ENCODE data around the gene CBLL1. TPM values are rescaled to one million over a fixed set of nuclear protein-coding genes. Genes with fewer than 3 reads are reported as not detected.

CBLL1 gene
- total RNA-seq, 8 experiments from 2014 or later, result 18.3 to 27.6 (median 24.5) TPM

GRCh38 chr7:107712896-107713295, 31.0 kb upstream of the CBLL1 start:
- 71 to 100% (median 86%) methylated on average over 1 of the region's 1 CpG; no CpG with 5 or more reads in 2 of the 10 experiments for WGBS, 10 experiments
- no peaks in the 10 kb centered on the region for H3K4me1 ChIP-seq (replicated peaks in 1 of 2)
- ATAC-seq (replicated peaks in 6 of 8), result peak in 2 of 8 experiments; percentile 35 to 65
- in situ Hi-C loops (cut with MboI; ENCODE audit: low pct_unique_long_range_greater_than_20kb in 2 of 9, low sequenced_read_pairs in 9 of 9, unreplicated experiment in 9 of 9), result loop anchor here in 1 of 9 experiments (25.0 kb wide), 1 partner anchor 526 kb away; no protein-coding TSS in a partner anchor
- H3K27ac ChIP-seq, result no peak overlapping the region
- no peak overlapping the region for H3K4me3 ChIP-seq

GRCh38 chr7:107715531-107715930, 28.4 kb upstream of the CBLL1 start:
- Histone ChIP-seq H3K4me1 (replicated peaks in 1 of 2) (no peaks in the 10 kb centered on the region), H3K4me3 (no peak overlapping the region), H3K27ac (no peak overlapping the region)
- in situ Hi-C loops (cut with MboI; ENCODE audit: low pct_unique_long_range_greater_than_20kb in 2 of 9, low sequenced_read_pairs in 9 of 9, unreplicated experiment in 9 of 9), result loop anchor here in 1 of 9 experiments (25.0 kb wide), 1 partner anchor 528 kb away; no protein-coding TSS in a partner anchor
- 60 to 100% (median 86%) methylated on average over 2 to 6 of the region's 6 CpGs; no CpG with 5 or more reads in 1 of the 10 experiments for WGBS, 10 experiments
- no peak for ATAC-seq (replicated peaks in 6 of 8)

- no peak for ATAC-seq (replicated peaks in 6 of 8)
- WGBS, 10 experiments, result 70 to 100% (median 82%) methylated on average over 2 to 4 of the region's 4 CpGs
- Histone ChIP-seq H3K4me1 (replicated peaks in 1 of 2) (no peaks in the 10 kb centered on the region), H3K27ac (no peak overlapping the region), H3K4me3 (no peak overlapping the region)
- in situ Hi-C loops (cut with MboI; ENCODE audit: low pct_unique_long_range_greater_than_20kb in 2 of 9, low sequenced_read_pairs in 9 of 9, unreplicated experiment in 9 of 9), result loop anchor here in 1 of 9 experiments (25.0 kb wide), 1 partner anchor 531 kb away; no protein-coding TSS in a partner anchor
These were observed 25.3 kb upstream of the CBLL1 start for GRCh38 chr7:107718456-107719193.

- ATAC-seq (replicated peaks in 6 of 8), result no peak
- in situ Hi-C loops (cut with MboI; ENCODE audit: low pct_unique_long_range_greater_than_20kb in 2 of 9, low sequenced_read_pairs in 9 of 9, unreplicated experiment in 9 of 9), result loop anchor here in 3 of 9 experiments (10.0 to 25.0 kb wide), 4 partner anchors 136 to 926 kb away; partner anchors contain the start of gene BCAP29 (in 1 of the 3)
- Histone ChIP-seq H3K4me3 (no peak overlapping the region), H3K27ac (no peak overlapping the region), H3K4me1 (replicated peaks in 1 of 2) (no peaks in the 10 kb centered on the region)
- WGBS, 10 experiments, result 20 to 83% (median 56%) methylated on average over 1 of the region's 1 CpG; no CpG with 5 or more reads in 3 of the 10 experiments
These were observed 22.7 kb upstream of the CBLL1 start for GRCh38 chr7:107721286-107721685.

GRCh38 chr7:107723255-107723654, 20.7 kb upstream of the CBLL1 start:
- Histone ChIP-seq H3K27ac (no peak overlapping the region), H3K4me3 (no peak overlapping the region), H3K4me1 (replicated peaks in 1 of 2) (no peaks in the 10 kb centered on the region)
- no peak for ATAC-seq (replicated peaks in 6 of 8)
- WGBS, 10 experiments, result 75 to 100% (median 92%) methylated on average over 1 to 2 of the region's 2 CpGs; no CpG with 5 or more reads in 3 of the 10 experiments
- in situ Hi-C loops (cut with MboI; ENCODE audit: low pct_unique_long_range_greater_than_20kb in 2 of 9, low sequenced_read_pairs in 9 of 9, unreplicated experiment in 9 of 9), result loop anchor here in 3 of 9 experiments (10.0 to 25.0 kb wide), 4 partner anchors 138 to 928 kb away; partner anchors contain the start of gene BCAP29 (in 1 of the 3)

GRCh38 chr7:107725138-107725740, 18.7 kb upstream of the CBLL1 start:
- Histone ChIP-seq H3K4me1 (replicated peaks in 1 of 2) (no peaks in the 10 kb centered on the region), H3K4me3 (no peak overlapping the region), H3K27ac (no peak overlapping the region)
- 0 to 80% (median 26%) methylated on average over 1 to 4 of the region's 4 CpGs for WGBS, 10 experiments
- in situ Hi-C loops (cut with MboI; ENCODE audit: low pct_unique_long_range_greater_than_20kb in 2 of 9, low sequenced_read_pairs in 9 of 9, unreplicated experiment in 9 of 9), result loop anchor here in 4 of 9 experiments (10.0 to 25.0 kb wide), 5 partner anchors 137 to 930 kb away; partner anchors contain the start of genes GPR22 (in 2 of the 4) and BCAP29 (in 1 of the 4)
- ATAC-seq (replicated peaks in 6 of 8), result peak in 1 of 8 experiments; percentile 43

- H3K27ac ChIP-seq, result no peak overlapping the region
- in situ Hi-C loops (cut with MboI; ENCODE audit: low pct_unique_long_range_greater_than_20kb in 2 of 9, low sequenced_read_pairs in 9 of 9, unreplicated experiment in 9 of 9), result loop anchor here in 4 of 9 experiments (10.0 to 25.0 kb wide), 5 partner anchors 136 to 932 kb away; partner anchors contain the start of genes GPR22 (in 2 of the 4) and BCAP29 (in 1 of the 4)
- no peaks in the 10 kb centered on the region for H3K4me1 ChIP-seq (replicated peaks in 1 of 2)
- WGBS, 10 experiments, result 30 to 100% (median 68%) methylated on average over 1 to 3 of the region's 3 CpGs; no CpG with 5 or more reads in 2 of the 10 experiments
- no peak overlapping the region for H3K4me3 ChIP-seq
- no peak for ATAC-seq (replicated peaks in 6 of 8)
These were observed 17.4 kb upstream of the CBLL1 start for GRCh38 chr7:107726356-107727130.

- Histone ChIP-seq H3K4me3 (no peak overlapping the region), H3K27ac (no peak overlapping the region), H3K4me1 (replicated peaks in 1 of 2) (no peaks in the 10 kb centered on the region)
- ATAC-seq (replicated peaks in 6 of 8), result no peak
- in situ Hi-C loops (cut with MboI; ENCODE audit: low pct_unique_long_range_greater_than_20kb in 2 of 9, low sequenced_read_pairs in 9 of 9, unreplicated experiment in 9 of 9), result loop anchor here in 4 of 9 experiments (10.0 to 25.0 kb wide), 5 partner anchors 134 to 933 kb away; partner anchors contain the start of genes GPR22 (in 2 of the 4) and BCAP29 (in 1 of the 4)
These were observed 15.7 kb upstream of the CBLL1 start for GRCh38 chr7:107728276-107728675.

GRCh38 chr7:107742678-107743566, 1.0 kb upstream of the CBLL1 start:
- H3K4me1 ChIP-seq (replicated peaks in 1 of 2), result peaks cover 9 to 18% of the 10 kb centered on the region in 2 donors
- in situ Hi-C loops (cut with MboI; ENCODE audit: low pct_unique_long_range_greater_than_20kb in 2 of 9, low sequenced_read_pairs in 9 of 9, unreplicated experiment in 9 of 9), result loop anchor here in 3 of 9 experiments (25.0 kb wide), 2 partner anchors 119 to 281 kb away; partner anchors contain the start of gene GPR22 (in 2 of the 3)
- WGBS, 10 experiments, result 5 to 100% (median 36%) methylated on average over 1 to 14 of the region's 29 CpGs
- H3K4me3 ChIP-seq, result peak overlapping the region; percentile 77 to 85 (median 80)
- ATAC-seq (replicated peaks in 6 of 8), result peak; percentile 16 to 45 (median 38)
- peak overlapping the region; percentile 0 to 96 for H3K27ac ChIP-seq

- Histone ChIP-seq H3K27ac (peak overlapping the region; percentile 91 to 96), H3K4me3 (peak overlapping the region; percentile 77 to 85 (median 80)), H3K4me1 (replicated peaks in 1 of 2) (peaks cover 9 to 18% of the 10 kb centered on the region in 2 donors)
- WGBS, 10 experiments, result 0 to 2% (median 0%) methylated on average over 2 to 15 of the region's 22 CpGs; no CpG with 5 or more reads in 4 of the 10 experiments
- in situ Hi-C loops (cut with MboI; ENCODE audit: low pct_unique_long_range_greater_than_20kb in 2 of 9, low sequenced_read_pairs in 9 of 9, unreplicated experiment in 9 of 9), result loop anchor here in 3 of 9 experiments (25.0 kb wide), 2 partner anchors 118 to 282 kb away; partner anchors contain the start of gene GPR22 (in 2 of the 3)
- ATAC-seq (replicated peaks in 6 of 8), result peak; percentile 20 to 57 (median 29)
These were observed 406 bp downstream of the CBLL1 start for GRCh38 chr7:107744345-107744750.

- no peak for ATAC-seq (replicated peaks in 6 of 8)
- WGBS, 10 experiments, result 30 to 97% (median 84%) methylated on average over 1 to 3 of the region's 3 CpGs; no CpG with 5 or more reads in 2 of the 10 experiments
- in situ Hi-C loops (cut with MboI; ENCODE audit: low pct_unique_long_range_greater_than_20kb in 2 of 9, low sequenced_read_pairs in 9 of 9, unreplicated experiment in 9 of 9), result loop anchor here in 3 of 9 experiments (25.0 kb wide), 2 partner anchors 116 to 284 kb away; partner anchors contain the start of gene GPR22 (in 2 of the 3)
- H3K4me1 ChIP-seq (replicated peaks in 1 of 2), result peaks cover 9 to 18% of the 10 kb centered on the region in 2 donors
- no peak overlapping the region for H3K4me3 ChIP-seq
- no peak overlapping the region for H3K27ac ChIP-seq
These were observed 2.1 kb downstream of the CBLL1 start for GRCh38 chr7:107746006-107746405.
